ENCODE measurements around the gene REV3L.
A peak's percentile ranks its signal among the peaks of the same experiment; 100 is the strongest.

REV3L gene

DNA sequence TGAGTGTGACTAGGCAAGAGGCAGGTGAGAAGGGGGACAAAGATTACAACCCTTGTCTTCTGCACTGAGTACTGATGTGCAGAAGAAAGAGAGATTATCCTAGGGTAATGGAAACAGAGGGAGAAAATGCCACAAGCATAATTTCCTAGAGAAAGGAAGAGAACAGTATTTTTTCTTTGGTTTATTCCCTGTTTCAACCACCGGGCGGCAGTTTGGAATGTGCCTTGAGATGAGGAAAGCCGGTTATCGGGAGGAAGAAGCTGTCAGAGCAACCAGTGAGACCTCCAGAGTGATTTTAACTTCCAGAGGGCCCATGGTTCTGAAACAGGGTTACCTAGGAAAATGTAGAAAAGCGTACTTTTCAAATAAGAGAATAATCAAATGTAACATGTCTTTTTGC, 121.4 kb downstream of the REV3L start:
- no peaks in the 10 kb centered on the region for H3K4me1 ChIP-seq (ENCODE audit: control insufficient read depth, insufficient read depth, low read length, poor library complexity, severe bottlenecking)
- H3K9me3 ChIP-seq (ENCODE audit: control insufficient read depth, low read length): no peaks in the 10 kb centered on the region
- H3K36me3 ChIP-seq (ENCODE audit: control insufficient read depth, insufficient read depth, low read length): peaks cover 7% of the 10 kb centered on the region
- DNase-seq: peak in 1 of 3 donors; percentile 0
- no peak overlapping the region for H3K27ac ChIP-seq (ENCODE audit: insufficient read depth, low read length, poor library complexity, severe bottlenecking)
- no peak overlapping the region for H3K4me3 ChIP-seq (ENCODE audit: insufficient read depth, low read depth, low read length, poor library complexity, severe bottlenecking)
- H3K27me3 ChIP-seq (replicated peaks; ENCODE audit: control insufficient read depth, insufficient read depth, low read length, poor library complexity, severe bottlenecking): no peaks in the 10 kb centered on the region

DNA sequence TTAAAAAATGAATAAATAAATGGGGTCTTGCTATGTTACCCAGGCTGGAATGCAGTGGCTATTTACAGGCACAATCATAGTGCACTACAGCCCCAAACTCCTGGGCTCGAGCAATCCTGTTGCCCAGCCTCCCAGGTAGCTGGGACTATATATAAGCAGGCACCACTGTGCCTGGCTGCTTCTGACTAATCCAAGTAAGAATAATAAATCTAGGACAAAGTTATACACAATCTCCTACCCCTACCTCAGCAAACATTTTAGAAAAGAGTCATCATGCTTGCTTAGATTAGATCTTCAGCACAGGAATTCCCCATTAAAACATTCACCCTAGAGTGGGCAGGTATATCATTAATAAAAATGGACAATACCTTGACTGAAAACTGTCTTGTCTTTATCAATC, 124.6 kb downstream of the REV3L start:
- Histone ChIP-seq H3K36me3 (ENCODE audit: control insufficient read depth, insufficient read depth, low read length) (peaks cover 15% of the 10 kb centered on the region), H3K27ac (ENCODE audit: insufficient read depth, low read length, poor library complexity, severe bottlenecking) (no peak overlapping the region), H3K4me3 (ENCODE audit: insufficient read depth, low read depth, low read length, poor library complexity, severe bottlenecking) (no peak overlapping the region), H3K4me1 (ENCODE audit: control insufficient read depth, insufficient read depth, low read length, poor library complexity, severe bottlenecking) (no peaks in the 10 kb centered on the region), H3K27me3 (replicated peaks; ENCODE audit: control insufficient read depth, insufficient read depth, low read length, poor library complexity, severe bottlenecking) (no peaks in the 10 kb centered on the region), H3K9me3 (ENCODE audit: control insufficient read depth, low read length) (no peaks in the 10 kb centered on the region)
- DNase-seq: no peak

DNA sequence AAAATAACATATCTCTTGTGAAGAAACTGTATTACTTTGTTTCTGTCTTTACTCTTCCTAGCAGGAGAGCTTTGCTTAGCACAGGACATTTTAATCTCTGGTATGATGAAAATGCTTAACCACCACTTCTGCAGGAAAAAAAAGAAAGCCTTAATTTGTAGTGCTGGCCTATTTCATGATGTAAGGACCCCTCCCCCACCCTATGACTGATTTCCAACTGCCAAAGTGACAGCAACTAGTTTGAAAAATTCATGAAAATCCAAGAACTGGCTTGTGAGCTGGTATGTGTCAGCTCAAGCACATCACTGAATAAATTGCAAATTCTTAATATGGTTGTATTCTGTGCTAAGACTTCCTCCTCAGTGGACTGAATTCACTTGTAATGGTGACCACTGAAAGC, 125.3 kb downstream of the REV3L start:
- no peaks in the 10 kb centered on the region for H3K9me3 ChIP-seq (ENCODE audit: control insufficient read depth, low read length)
- H3K4me1 ChIP-seq (ENCODE audit: control insufficient read depth, insufficient read depth, low read length, poor library complexity, severe bottlenecking): no peaks in the 10 kb centered on the region
- H3K27ac ChIP-seq (ENCODE audit: insufficient read depth, low read length, poor library complexity, severe bottlenecking): no peak overlapping the region
- no peak overlapping the region for H3K4me3 ChIP-seq (ENCODE audit: insufficient read depth, low read depth, low read length, poor library complexity, severe bottlenecking)
- H3K36me3 ChIP-seq (ENCODE audit: control insufficient read depth, insufficient read depth, low read length): peaks cover 15% of the 10 kb centered on the region
- H3K27me3 ChIP-seq (replicated peaks; ENCODE audit: control insufficient read depth, insufficient read depth, low read length, poor library complexity, severe bottlenecking): no peaks in the 10 kb centered on the region
- no peak for DNase-seq

DNA sequence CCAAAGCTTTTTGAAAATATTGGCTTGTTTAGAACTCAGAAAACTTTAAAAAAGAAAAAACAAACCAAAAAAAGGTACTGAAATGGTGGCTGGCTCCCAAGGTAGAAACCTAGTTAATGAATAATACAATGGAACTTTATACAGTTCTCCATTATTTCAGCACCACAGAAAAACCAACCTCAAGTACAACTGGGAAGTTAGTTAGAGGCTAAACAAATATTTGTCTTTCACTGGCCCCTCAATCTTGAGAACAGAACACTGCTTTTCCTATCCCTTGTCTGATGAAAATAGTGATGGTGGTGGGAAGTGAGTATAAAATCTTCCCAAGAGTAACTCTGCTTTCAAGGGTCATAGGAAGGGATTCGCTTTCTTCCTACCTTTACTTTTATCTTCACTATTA, 126.5 kb downstream of the REV3L start:
- H3K27me3 ChIP-seq (replicated peaks; ENCODE audit: control insufficient read depth, insufficient read depth, low read length, poor library complexity, severe bottlenecking): no peaks in the 10 kb centered on the region

DNA sequence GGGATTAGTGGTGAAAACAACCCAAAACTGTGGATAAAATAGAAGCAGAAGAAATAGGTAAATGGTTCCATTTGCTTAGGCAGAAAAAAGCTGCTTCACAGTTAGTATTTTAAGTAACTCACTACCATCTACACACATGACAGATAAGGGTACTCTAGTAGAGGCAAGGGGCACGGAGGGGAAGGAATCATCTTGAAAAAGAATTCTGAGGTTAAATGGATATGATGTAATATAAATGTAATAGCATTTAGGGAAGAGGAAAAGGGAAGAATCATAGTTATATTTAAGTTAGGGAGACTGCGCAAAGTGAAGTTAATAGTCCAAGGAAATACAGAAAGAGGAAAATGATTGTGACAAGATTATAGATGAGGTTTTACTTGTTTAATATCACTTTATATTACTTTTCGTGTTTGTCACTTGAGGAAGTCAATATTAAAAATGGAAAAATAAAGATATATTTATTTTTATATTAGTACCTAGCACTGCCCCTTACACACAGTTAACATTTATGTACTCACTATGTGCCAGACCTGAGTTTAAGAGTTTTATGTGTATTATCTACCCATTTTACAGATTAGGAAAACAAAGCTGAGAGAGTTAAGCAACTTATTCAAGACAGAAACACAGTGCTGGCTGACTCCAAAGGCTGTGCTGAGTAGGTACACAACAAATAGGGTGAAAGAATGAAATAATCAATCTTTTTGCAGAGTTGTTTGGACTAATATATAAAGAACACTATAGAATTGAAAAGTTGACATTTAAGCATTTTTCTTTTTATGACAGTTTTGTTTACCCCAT, 128.1 kb downstream of the REV3L start:
- Histone ChIP-seq H3K27ac (ENCODE audit: insufficient read depth, low read length, poor library complexity, severe bottlenecking) (no peak overlapping the region), H3K36me3 (ENCODE audit: control insufficient read depth, insufficient read depth, low read length) (peaks cover 19% of the 10 kb centered on the region)
- no peak for DNase-seq

More for the DNA sequence above, 126.5 kb downstream of the REV3L start:
- H3K27ac ChIP-seq (ENCODE audit: insufficient read depth, low read length, poor library complexity, severe bottlenecking): no peak overlapping the region
- H3K9me3 ChIP-seq (ENCODE audit: control insufficient read depth, low read length): no peaks in the 10 kb centered on the region
- no peak for DNase-seq
- H3K36me3 ChIP-seq (ENCODE audit: control insufficient read depth, insufficient read depth, low read length): peaks cover 15% of the 10 kb centered on the region
- H3K4me3 ChIP-seq (ENCODE audit: insufficient read depth, low read depth, low read length, poor library complexity, severe bottlenecking): no peak overlapping the region
- no peaks in the 10 kb centered on the region for H3K4me1 ChIP-seq (ENCODE audit: control insufficient read depth, insufficient read depth, low read length, poor library complexity, severe bottlenecking)

DNA sequence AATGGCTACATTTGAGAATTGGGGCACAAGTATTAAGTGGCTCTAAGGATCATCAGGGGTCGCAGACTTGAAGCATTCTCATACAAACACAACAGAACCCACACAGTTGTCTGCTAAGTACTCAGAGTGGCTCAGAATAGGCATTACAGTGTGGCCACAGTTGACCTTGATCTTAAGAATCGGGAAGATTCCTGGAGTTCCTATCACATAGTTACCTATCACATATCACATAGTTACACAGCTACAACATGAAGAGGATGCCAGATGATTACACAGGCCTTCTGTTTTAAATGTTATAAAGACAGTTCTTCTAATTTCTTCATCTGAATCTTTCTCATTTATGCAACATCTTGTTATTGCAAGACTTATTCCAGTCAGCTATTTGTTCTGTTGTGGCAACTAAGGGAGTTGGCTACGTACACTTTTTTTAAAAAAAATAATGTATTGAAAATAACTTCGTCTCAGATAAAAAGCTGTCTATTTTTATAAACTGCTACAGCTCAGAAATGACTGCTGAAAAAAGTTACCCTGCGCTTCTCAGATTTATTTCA, 129.0 kb downstream of the REV3L start:
- Histone ChIP-seq H3K4me1 (ENCODE audit: control insufficient read depth, insufficient read depth, low read length, poor library complexity, severe bottlenecking) (no peaks in the 10 kb centered on the region), H3K27me3 (replicated peaks; ENCODE audit: control insufficient read depth, insufficient read depth, low read length, poor library complexity, severe bottlenecking) (no peaks in the 10 kb centered on the region), H3K36me3 (ENCODE audit: control insufficient read depth, insufficient read depth, low read length) (peaks cover 19% of the 10 kb centered on the region), H3K27ac (ENCODE audit: insufficient read depth, low read length, poor library complexity, severe bottlenecking) (no peak overlapping the region), H3K4me3 (ENCODE audit: insufficient read depth, low read depth, low read length, poor library complexity, severe bottlenecking) (no peak overlapping the region), H3K9me3 (ENCODE audit: control insufficient read depth, low read length) (no peaks in the 10 kb centered on the region)
- no peak for DNase-seq

More for the DNA sequence above, 128.1 kb downstream of the REV3L start:
- Histone ChIP-seq H3K4me1 (ENCODE audit: control insufficient read depth, insufficient read depth, low read length, poor library complexity, severe bottlenecking) (no peaks in the 10 kb centered on the region), H3K9me3 (ENCODE audit: control insufficient read depth, low read length) (no peaks in the 10 kb centered on the region), H3K4me3 (ENCODE audit: insufficient read depth, low read depth, low read length, poor library complexity, severe bottlenecking) (no peak overlapping the region), H3K27me3 (replicated peaks; ENCODE audit: control insufficient read depth, insufficient read depth, low read length, poor library complexity, severe bottlenecking) (no peaks in the 10 kb centered on the region)

DNA sequence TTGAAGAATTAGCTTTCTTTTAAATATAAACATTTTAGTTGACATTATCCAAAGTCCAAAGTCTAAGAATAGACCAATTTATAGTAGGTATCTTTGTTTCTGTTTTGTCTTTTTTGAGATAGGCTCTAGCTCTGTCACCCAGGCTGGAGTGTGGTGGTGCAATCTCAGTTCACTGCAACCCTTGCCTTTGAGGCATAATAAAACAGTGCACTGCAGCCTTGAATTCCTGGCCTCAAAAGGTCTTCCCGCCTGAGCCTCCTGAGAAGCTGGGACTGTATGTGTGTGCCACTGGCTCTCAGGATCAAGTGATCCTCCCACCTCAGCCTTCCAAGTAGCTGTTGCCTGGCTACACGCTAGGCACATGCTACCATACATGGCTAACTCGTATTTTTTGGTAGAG, 135.4 kb downstream of the REV3L start:
- Histone ChIP-seq H3K4me1 (ENCODE audit: control insufficient read depth, insufficient read depth, low read length, poor library complexity, severe bottlenecking) (no peaks in the 10 kb centered on the region), H3K4me3 (ENCODE audit: insufficient read depth, low read depth, low read length, poor library complexity, severe bottlenecking) (no peak overlapping the region), H3K27me3 (replicated peaks; ENCODE audit: control insufficient read depth, insufficient read depth, low read length, poor library complexity, severe bottlenecking) (no peaks in the 10 kb centered on the region), H3K36me3 (ENCODE audit: control insufficient read depth, insufficient read depth, low read length) (peaks cover 12% of the 10 kb centered on the region), H3K27ac (ENCODE audit: insufficient read depth, low read length, poor library complexity, severe bottlenecking) (no peak overlapping the region), H3K9me3 (ENCODE audit: control insufficient read depth, low read length) (no peaks in the 10 kb centered on the region)
- DNase-seq: no peak

DNA sequence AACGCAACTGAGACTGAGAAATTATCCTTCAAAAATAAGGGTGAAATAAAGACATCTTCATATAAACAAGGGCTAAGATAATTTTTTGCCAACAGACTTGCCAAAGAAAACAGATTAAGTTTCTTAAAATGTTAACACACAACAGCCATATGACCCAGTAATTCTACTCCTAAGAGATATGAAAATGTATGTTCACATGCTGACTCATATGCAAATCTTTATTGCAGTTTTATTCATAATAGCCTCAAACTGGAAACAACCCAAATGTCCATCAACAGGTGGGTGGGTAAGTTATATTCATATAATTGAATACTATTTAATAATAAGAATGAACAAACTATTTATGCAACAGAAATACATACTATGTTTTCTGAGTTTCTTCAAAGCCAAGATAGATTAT, 140.1 kb downstream of the REV3L start:
- peaks cover 8% of the 10 kb centered on the region for H3K36me3 ChIP-seq (ENCODE audit: control insufficient read depth, insufficient read depth, low read length)
- no peak overlapping the region for H3K27ac ChIP-seq (ENCODE audit: insufficient read depth, low read length, poor library complexity, severe bottlenecking)
- no peaks in the 10 kb centered on the region for H3K4me1 ChIP-seq (ENCODE audit: control insufficient read depth, insufficient read depth, low read length, poor library complexity, severe bottlenecking)
- no peak for DNase-seq
- no peaks in the 10 kb centered on the region for H3K9me3 ChIP-seq (ENCODE audit: control insufficient read depth, low read length)
- no peaks in the 10 kb centered on the region for H3K27me3 ChIP-seq (replicated peaks; ENCODE audit: control insufficient read depth, insufficient read depth, low read length, poor library complexity, severe bottlenecking)
- H3K4me3 ChIP-seq (ENCODE audit: insufficient read depth, low read depth, low read length, poor library complexity, severe bottlenecking): no peak overlapping the region

DNA sequence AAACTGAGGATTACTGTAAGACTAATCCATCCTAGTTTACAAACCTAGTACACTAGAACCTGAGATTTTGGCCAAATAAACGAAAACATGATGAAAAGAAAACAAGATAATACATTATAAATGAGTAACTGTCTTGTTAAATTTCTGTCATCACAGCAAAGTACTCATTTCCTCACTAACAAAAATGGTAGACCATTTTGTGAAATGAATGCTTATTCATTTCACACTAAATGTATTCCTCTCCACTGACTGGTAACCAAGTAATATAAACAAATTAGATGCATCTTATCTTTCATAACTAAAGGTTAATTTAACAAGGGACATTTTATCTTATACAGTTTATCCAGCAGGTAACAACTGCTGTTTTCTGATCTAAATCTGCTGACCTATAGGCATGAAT, 143.7 kb downstream of the REV3L start:
- Histone ChIP-seq H3K4me3 (ENCODE audit: insufficient read depth, low read depth, low read length, poor library complexity, severe bottlenecking) (no peak overlapping the region), H3K4me1 (ENCODE audit: control insufficient read depth, insufficient read depth, low read length, poor library complexity, severe bottlenecking) (no peaks in the 10 kb centered on the region), H3K9me3 (ENCODE audit: control insufficient read depth, low read length) (no peaks in the 10 kb centered on the region), H3K27ac (ENCODE audit: insufficient read depth, low read length, poor library complexity, severe bottlenecking) (no peak overlapping the region), H3K27me3 (replicated peaks; ENCODE audit: control insufficient read depth, insufficient read depth, low read length, poor library complexity, severe bottlenecking) (no peaks in the 10 kb centered on the region), H3K36me3 (ENCODE audit: control insufficient read depth, insufficient read depth, low read length) (peaks cover 1% of the 10 kb centered on the region)
- DNase-seq: no peak

DNA sequence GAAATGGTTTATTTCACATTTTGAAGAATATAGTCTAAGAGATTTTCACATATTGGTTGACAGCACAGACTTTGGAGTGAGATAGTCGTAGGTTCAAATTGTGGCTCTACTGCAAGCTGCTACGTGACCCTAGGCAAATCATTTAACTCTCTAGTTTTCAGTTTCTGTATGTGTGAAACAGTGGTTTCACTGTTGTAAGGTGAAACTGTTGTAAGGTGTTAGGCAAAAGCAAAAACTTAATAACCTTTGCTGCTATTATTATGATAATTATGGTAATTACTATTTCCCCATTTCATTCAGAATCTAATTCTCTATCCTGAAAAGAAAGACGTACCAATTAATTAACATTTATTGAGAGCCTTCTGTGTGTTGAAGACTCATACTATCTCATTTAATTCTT, 144.2 kb downstream of the REV3L start:
- no peaks in the 10 kb centered on the region for H3K27me3 ChIP-seq (replicated peaks; ENCODE audit: control insufficient read depth, insufficient read depth, low read length, poor library complexity, severe bottlenecking)
- no peaks in the 10 kb centered on the region for H3K4me1 ChIP-seq (ENCODE audit: control insufficient read depth, insufficient read depth, low read length, poor library complexity, severe bottlenecking)
- DNase-seq: no peak
- H3K27ac ChIP-seq (ENCODE audit: insufficient read depth, low read length, poor library complexity, severe bottlenecking): no peak overlapping the region
- H3K36me3 ChIP-seq (ENCODE audit: control insufficient read depth, insufficient read depth, low read length): no peaks in the 10 kb centered on the region
- no peaks in the 10 kb centered on the region for H3K9me3 ChIP-seq (ENCODE audit: control insufficient read depth, low read length)
- H3K4me3 ChIP-seq (ENCODE audit: insufficient read depth, low read depth, low read length, poor library complexity, severe bottlenecking): no peak overlapping the region
